T47D (cell line): ENCODE results near the gene DMPK.

Source experiments
- DNase-seq, 2 experiments: peaks; one replicate each; pipeline versions ENCODE4 v3.0.0 to v3.0.0-alpha.2; 2011 to 2012; ENCODE audit warnings: low read depth in 1 of 2, low spot score in 1 of 2
- JUND ChIP-seq: IDR thresholded peaks from 2 replicates; pipeline ENCODE4 v1.6.1; 2012; ENCODE audit warnings: low read depth
- in situ Hi-C: cut with HindIII; loops from 2 replicates; pipeline ENCODE4 v1.10.0; 2016; ENCODE audit warnings: low sequenced_read_pairs, low pct_unique_long_range_greater_than_20kb

DMPK gene

GRCh38 chr19:45768655-45768983, 13.7 kb downstream of the DMPK start:
- DNase-seq, result peak; percentile 24 to 64
- in situ Hi-C loops, result no loop called here
- no peak for TF ChIP-seq JUND

GRCh38 chr19:45767881-45768654, 14.2 kb downstream of the DMPK start:
- no peak for TF ChIP-seq JUND
- DNase-seq, result peak; percentile 23 to 60

GRCh38 chr19:45767410-45767880, 14.8 kb downstream of the DMPK start:
- peak; percentile 66 to 87 for DNase-seq
- in situ Hi-C loops, result no loop called here

More at GRCh38 chr19:45767881-45768654, 14.2 kb downstream of the DMPK start:
- in situ Hi-C loops, result no loop called here

GRCh38 chr19:45766869-45767346, 15.4 kb downstream of the DMPK start:
- in situ Hi-C loops, result no loop called here
- DNase-seq, result no peak
- no peak for TF ChIP-seq JUND

More at GRCh38 chr19:45767410-45767880, 14.8 kb downstream of the DMPK start:
- TF ChIP-seq JUND, result no peak

GRCh38 chr19:45766296-45766868, 15.9 kb downstream of the DMPK start:
- DNase-seq, result no peak
- in situ Hi-C loops, result no loop called here
- no peak for TF ChIP-seq JUND

- TF ChIP-seq JUND, result no peak
- no peak for DNase-seq
- in situ Hi-C loops, result no loop called here
These were observed 16.5 kb downstream of the DMPK start for GRCh38 chr19:45765702-45766295.

- in situ Hi-C loops, result no loop called here
- no peak for DNase-seq
- no peak for TF ChIP-seq JUND
These were observed 17.2 kb downstream of the DMPK start for GRCh38 chr19:45764945-45765701.

- in situ Hi-C loops, result no loop called here
- DNase-seq, result no peak
- TF ChIP-seq JUND, result no peak
These were observed 17.8 kb downstream of the DMPK start for GRCh38 chr19:45764475-45764874.

- TF ChIP-seq JUND, result no peak
- no peak for DNase-seq
These were observed 18.5 kb downstream of the DMPK start for GRCh38 chr19:45763691-45764294.

GRCh38 chr19:45762870-45763631, 19.2 kb downstream of the DMPK start:
- no peak for DNase-seq
- TF ChIP-seq JUND, result no peak
- in situ Hi-C loops, result no loop called here

More at GRCh38 chr19:45763691-45764294, 18.5 kb downstream of the DMPK start:
- in situ Hi-C loops, result no loop called here

GRCh38 chr19:45761714-45762113, 20.6 kb downstream of the DMPK start:
- DNase-seq, result no peak
- in situ Hi-C loops, result no loop called here
- TF ChIP-seq JUND, result no peak

- DNase-seq, result no peak
These were observed 23.4 kb downstream of the DMPK start for GRCh38 chr19:45758921-45759320.

More at GRCh38 chr19:45758921-45759320, 23.4 kb downstream of the DMPK start:
- TF ChIP-seq JUND, result no peak
- in situ Hi-C loops, result no loop called here
